ENCODE results near the gene NQO1.

Gene NQO1

DNA sequence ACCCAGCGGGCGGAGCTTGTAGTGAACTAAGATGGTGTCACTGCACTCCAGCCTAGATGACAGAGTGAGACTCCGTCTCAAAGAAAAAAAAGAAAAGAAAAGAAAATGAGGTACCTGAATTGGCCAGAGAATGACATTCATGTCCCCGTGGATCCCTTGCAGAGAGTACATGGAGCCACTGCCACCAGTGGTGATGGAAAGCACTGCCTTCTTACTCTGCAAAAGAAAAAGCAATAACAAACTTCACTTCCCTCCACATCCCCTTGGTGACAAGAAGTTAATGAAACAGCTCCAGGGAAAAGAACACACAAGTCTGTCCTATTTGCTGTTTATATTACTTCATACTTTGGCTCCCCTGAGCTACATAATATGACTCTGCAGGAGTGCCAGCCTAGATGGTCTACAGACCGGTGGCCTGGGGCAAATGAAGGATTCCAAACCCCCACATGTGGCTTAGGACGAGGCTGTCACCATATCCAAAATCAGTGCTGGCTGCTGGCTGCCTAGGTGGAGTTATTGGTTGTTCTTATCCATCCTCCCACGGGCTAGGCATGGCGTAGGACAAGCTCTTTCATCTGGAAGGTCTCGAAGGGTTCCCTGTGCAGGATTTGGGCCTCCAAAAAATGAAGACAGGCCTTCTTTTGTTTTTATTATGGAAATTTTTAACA is 13.3 kb downstream of the NQO1 start:
- peak overlapping the region; percentile 66 for H3K27ac ChIP-seq (ENCODE audit: poor library complexity, severe bottlenecking)
- H3K36me3 ChIP-seq (ENCODE audit: low read depth): peaks cover 93% of the 10 kb centered on the region
- TF ChIP-seq, protein P1, sequence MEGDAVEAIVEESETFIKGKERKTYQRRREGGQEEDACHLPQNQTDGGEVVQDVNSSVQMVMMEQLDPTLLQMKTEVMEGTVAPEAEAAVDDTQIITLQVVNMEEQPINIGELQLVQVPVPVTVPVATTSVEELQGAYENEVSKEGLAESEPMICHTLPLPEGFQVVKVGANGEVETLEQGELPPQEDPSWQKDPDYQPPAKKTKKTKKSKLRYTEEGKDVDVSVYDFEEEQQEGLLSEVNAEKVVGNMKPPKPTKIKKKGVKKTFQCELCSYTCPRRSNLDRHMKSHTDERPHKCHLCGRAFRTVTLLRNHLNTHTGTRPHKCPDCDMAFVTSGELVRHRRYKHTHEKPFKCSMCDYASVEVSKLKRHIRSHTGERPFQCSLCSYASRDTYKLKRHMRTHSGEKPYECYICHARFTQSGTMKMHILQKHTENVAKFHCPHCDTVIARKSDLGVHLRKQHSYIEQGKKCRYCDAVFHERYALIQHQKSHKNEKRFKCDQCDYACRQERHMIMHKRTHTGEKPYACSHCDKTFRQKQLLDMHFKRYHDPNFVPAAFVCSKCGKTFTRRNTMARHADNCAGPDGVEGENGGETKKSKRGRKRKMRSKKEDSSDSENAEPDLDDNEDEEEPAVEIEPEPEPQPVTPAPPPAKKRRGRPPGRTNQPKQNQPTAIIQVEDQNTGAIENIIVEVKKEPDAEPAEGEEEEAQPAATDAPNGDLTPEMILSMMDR (IDR thresholded peaks at IDR 0.05; ENCODE audit: poor library complexity, severe bottlenecking): no peak
- ATAC-seq (ENCODE audit: low read depth) (no peak), DNase-seq (ENCODE audit: low spot score) (no peak)
- no peaks in the 10 kb centered on the region for H3K9me3 ChIP-seq (ENCODE audit: severe bottlenecking)
- no peaks in the 10 kb centered on the region for H3K27me3 ChIP-seq (ENCODE audit: insufficient read depth, poor library complexity, severe bottlenecking)
- H3K4me3 ChIP-seq (ENCODE audit: severe bottlenecking): no peak overlapping the region
- H3K4me1 ChIP-seq (ENCODE audit: insufficient read depth, poor library complexity, severe bottlenecking): peaks cover 17% of the 10 kb centered on the region

DNA sequence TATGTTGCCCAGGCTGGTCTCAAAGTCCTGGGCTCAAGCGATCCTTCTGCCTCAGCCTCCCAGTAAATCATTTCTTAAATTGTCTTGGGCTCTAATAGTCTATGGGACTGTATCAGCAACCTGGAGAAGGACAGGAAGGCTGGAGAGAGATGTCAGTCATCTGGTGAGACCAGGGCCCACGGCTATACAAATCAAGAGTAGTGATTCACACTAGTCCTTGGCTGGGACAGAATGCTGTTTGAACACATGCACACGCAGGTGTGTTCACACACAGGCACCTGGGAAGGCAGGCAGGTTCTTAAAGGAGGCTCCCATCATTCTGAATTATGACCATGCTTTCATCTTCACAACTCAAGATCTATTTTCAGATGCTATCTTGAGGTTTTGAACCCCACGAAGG is 14.1 kb downstream of the NQO1 start:
- peaks cover 88% of the 10 kb centered on the region for H3K36me3 ChIP-seq (ENCODE audit: low read depth)

DNA sequence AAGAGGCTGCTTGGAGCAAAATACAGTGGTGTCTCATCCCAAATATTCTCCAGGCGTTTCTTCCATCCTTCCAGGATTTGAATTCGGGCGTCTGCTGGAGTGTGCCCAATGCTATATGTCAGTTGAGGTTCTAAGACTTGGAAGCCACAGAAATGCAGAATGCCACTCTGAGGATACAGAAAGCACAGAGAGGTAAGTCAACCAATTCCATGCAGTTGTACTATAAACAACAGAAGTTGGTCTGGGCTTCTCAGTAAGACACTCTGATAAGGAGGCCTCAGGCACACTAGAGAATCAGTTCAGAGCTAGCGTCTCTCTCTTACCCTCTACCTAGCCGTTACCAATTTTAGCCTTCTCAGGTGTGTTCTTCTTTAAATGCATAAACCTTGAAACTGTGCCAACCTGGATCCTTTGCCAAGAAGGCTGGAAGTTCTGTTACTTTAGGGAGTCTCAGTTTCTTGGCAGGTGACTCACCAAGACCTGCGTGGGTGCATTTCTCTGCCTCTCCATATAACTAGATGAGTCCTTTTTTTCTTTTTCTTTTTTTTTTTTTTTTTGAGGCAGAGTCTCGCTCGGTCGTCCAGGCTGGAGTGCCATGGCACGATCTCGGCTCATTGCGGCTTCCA is 15.1 kb downstream of the NQO1 start:
- DNase-seq (ENCODE audit: low spot score) (peak; percentile 88), ATAC-seq (ENCODE audit: low read depth) (peak; percentile 81)
- H3K27me3 ChIP-seq (ENCODE audit: insufficient read depth, poor library complexity, severe bottlenecking): no peaks in the 10 kb centered on the region
- TF ChIP-seq, protein P1 (IDR thresholded peaks at IDR 0.05; ENCODE audit: poor library complexity, severe bottlenecking): no peak
- no peak overlapping the region for H3K4me3 ChIP-seq (ENCODE audit: severe bottlenecking)
- H3K36me3 ChIP-seq (ENCODE audit: low read depth): peaks cover 78% of the 10 kb centered on the region
- H3K9me3 ChIP-seq (ENCODE audit: severe bottlenecking): no peaks in the 10 kb centered on the region
- H3K27ac ChIP-seq (ENCODE audit: poor library complexity, severe bottlenecking): peak overlapping the region; percentile 66
- H3K4me1 ChIP-seq (ENCODE audit: insufficient read depth, poor library complexity, severe bottlenecking): peaks cover 22% of the 10 kb centered on the region

More for the DNA sequence above, 14.1 kb downstream of the NQO1 start:
- TF ChIP-seq, protein P1 (IDR thresholded peaks at IDR 0.05; ENCODE audit: poor library complexity, severe bottlenecking): no peak
- DNase-seq (ENCODE audit: low spot score) (no peak), ATAC-seq (ENCODE audit: low read depth) (no peak)
- no peaks in the 10 kb centered on the region for H3K9me3 ChIP-seq (ENCODE audit: severe bottlenecking)
- H3K27ac ChIP-seq (ENCODE audit: poor library complexity, severe bottlenecking): peak overlapping the region; percentile 66
- no peaks in the 10 kb centered on the region for H3K27me3 ChIP-seq (ENCODE audit: insufficient read depth, poor library complexity, severe bottlenecking)
- H3K4me1 ChIP-seq (ENCODE audit: insufficient read depth, poor library complexity, severe bottlenecking): peaks cover 17% of the 10 kb centered on the region
- H3K4me3 ChIP-seq (ENCODE audit: severe bottlenecking): no peak overlapping the region

DNA sequence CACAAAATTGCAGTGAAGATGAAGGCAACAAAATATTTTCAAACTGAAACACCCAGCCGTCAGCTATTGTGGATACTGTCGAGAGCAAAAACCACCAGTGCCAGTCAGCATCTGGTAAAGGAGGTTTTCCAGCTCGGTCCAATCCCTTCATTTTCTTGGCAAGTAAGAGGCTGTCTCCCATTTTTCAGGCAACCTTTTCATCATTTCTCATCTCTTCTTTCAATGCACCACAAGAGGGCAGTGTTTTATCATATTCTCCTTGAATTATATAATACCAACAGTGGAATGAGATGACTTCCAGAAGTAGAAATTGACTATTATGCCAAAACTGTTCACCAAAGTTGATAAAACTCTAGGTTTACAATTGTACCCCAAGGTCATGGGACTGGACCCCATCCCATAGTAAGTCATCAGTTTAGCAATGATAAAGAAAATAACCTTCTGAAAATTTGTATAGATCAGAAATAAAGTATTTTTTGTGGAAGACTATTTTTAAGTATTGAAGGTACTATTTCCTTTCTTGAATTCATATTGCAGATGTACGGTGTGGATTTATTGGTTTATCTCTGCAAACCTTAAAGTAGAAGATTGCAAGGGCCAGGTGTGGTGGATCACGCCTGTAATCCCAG is 16.8 kb downstream of the NQO1 start:
- no peak for DNase-seq (ENCODE audit: low spot score)

More for the DNA sequence above, 16.8 kb downstream of the NQO1 start:
- TF ChIP-seq, protein P1 (IDR thresholded peaks at IDR 0.05; ENCODE audit: poor library complexity, severe bottlenecking): peak; percentile 89
- Histone ChIP-seq H3K4me1 (ENCODE audit: insufficient read depth, poor library complexity, severe bottlenecking) (peaks cover 24% of the 10 kb centered on the region), H3K9me3 (ENCODE audit: severe bottlenecking) (no peaks in the 10 kb centered on the region), H3K36me3 (ENCODE audit: low read depth) (peaks cover 62% of the 10 kb centered on the region), H3K27me3 (ENCODE audit: insufficient read depth, poor library complexity, severe bottlenecking) (no peaks in the 10 kb centered on the region), H3K4me3 (ENCODE audit: severe bottlenecking) (no peak overlapping the region), H3K27ac (ENCODE audit: poor library complexity, severe bottlenecking) (peak overlapping the region; percentile 66)
- peak; percentile 19; the same call in 1 of the 3 replicates for ATAC-seq (ENCODE audit: low read depth)
